ENCODE measurements around the gene PCDHB16.
"Not testable (repeated sequence)": the region's sequence is repeated elsewhere in the genome, so short reads cannot be mapped to it uniquely, and the experiment has no call there.

DNA sequence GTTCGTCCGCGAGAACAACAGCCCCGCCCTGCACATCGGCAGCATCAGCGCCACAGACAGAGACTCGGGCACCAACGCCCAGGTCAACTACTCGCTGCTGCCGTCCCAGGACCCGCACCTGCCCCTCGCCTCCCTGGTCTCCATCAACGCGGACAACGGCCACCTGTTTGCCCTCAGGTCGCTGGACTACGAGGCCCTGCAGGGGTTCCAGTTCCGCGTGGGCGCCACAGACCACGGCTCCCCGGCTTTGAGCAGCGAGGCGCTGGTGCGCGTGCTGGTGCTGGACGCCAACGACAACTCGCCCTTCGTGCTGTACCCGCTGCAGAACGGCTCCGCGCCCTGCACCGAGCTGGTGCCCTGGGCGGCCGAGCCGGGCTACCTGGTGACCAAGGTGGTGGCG lies 28.1 kb downstream of the PCDHB16 start:
- TF ChIP-seq, protein P1, sequence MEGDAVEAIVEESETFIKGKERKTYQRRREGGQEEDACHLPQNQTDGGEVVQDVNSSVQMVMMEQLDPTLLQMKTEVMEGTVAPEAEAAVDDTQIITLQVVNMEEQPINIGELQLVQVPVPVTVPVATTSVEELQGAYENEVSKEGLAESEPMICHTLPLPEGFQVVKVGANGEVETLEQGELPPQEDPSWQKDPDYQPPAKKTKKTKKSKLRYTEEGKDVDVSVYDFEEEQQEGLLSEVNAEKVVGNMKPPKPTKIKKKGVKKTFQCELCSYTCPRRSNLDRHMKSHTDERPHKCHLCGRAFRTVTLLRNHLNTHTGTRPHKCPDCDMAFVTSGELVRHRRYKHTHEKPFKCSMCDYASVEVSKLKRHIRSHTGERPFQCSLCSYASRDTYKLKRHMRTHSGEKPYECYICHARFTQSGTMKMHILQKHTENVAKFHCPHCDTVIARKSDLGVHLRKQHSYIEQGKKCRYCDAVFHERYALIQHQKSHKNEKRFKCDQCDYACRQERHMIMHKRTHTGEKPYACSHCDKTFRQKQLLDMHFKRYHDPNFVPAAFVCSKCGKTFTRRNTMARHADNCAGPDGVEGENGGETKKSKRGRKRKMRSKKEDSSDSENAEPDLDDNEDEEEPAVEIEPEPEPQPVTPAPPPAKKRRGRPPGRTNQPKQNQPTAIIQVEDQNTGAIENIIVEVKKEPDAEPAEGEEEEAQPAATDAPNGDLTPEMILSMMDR (IDR thresholded peaks at IDR 0.05), result not testable (repeated sequence)
- TF ChIP-seq POLR2A (IDR thresholded peaks at IDR 0.05), result not testable (repeated sequence)
